Progenitor cell of endocrine pancreas (in vitro differentiated cells): ENCODE results near the gene PHF10. TPM values are rescaled to one million over a fixed set of nuclear protein-coding genes. Genes with fewer than 3 reads are reported as not detected.

Experiments
- DNase-seq: peaks from one replicate; pipeline ENCODE4 v3.0.0; 2021; ENCODE audit warnings: low spot score; ENCODE audit not compliant: unreplicated experiment
- H3K27ac Mint-ChIP-seq: 2 replicates; pipeline ENCODE4 v1.8.0; 2021; ENCODE audit warnings: mild to moderate bottlenecking, moderate library complexity, mixed read lengths
- H3K27me3 Mint-ChIP-seq: 2 replicates; pipeline ENCODE4 v1.8.0; 2021; ENCODE audit warnings: mixed read lengths
- H3K36me3 Mint-ChIP-seq: 2 replicates; pipeline ENCODE4 v1.8.0; 2022; ENCODE audit warnings: mixed read lengths; ENCODE audit not compliant: insufficient read depth
- H3K4me1 Mint-ChIP-seq: 2 replicates; pipeline ENCODE4 v1.8.0; 2021; ENCODE audit warnings: low read depth, mixed read lengths
- H3K4me3 Mint-ChIP-seq: 2 replicates; pipeline ENCODE4 v1.8.0; 2021; ENCODE audit warnings: low read depth, mild to moderate bottlenecking, moderate library complexity, mixed read lengths
- H3K9me3 Mint-ChIP-seq: 2 replicates; pipeline ENCODE4 v1.8.0; 2021; ENCODE audit warnings: low read depth, mixed read lengths
- total RNA-seq: library from RNA; stranded (reverse); gene quantifications from 2 replicates; pipeline ENCODE4 v1.2.1, GENCODE V29; 2021
- TF ChIP-seq, protein P1 (sequence below): fragments of 200-600 bp; sonication (generic); IDR thresholded peaks from one replicate; pipeline ENCODE4 v1.5.0; 2021; ENCODE audit warnings: antibody characterized with exemption, mild to moderate bottlenecking; ENCODE audit not compliant: unreplicated experiment

PHF10 gene
- total RNA-seq, 1 donor from 2014 or later = 105 TPM

DNA sequence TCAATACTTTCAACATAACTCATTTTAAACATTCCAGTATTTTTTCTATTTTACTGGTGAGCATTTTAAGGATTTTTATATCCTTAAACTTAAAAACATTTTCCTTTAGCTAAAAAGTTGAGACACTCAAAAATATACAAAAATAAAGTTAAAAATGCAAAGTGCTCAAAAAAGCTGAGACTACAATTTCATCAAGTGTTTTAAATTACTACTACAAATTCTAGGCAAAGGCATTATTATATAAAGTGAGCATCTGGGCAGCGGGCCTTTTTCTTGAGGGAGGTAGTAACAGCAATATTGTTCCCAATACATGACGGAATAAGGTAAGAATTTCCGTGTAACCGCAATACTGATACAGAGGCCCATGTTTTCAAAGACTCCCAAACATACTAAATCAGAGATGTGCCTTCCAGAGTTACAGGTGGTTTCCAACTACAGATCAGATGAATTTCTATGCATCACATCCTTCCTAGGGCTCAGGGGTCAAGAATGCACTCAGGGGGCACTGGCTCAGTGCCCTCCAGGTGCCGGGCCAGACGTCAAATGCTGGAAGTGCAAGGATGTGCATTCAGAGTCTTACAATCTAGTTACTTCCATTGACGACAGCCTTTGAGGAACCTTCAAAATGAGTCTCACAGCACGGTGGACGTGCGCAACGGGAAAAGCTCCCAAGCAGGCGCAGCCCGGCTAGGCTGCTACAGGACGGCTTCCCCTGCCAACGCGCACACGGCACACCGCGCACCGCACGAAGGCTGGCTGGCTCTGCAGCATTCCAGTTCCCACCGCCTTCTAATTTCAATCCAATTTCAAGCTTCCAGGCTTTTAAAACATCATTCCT is 1.7 kb downstream of the PHF10 start:
- peaks cover 38% of the 10 kb centered on the region for H3K4me1 Mint-ChIP-seq
- peaks cover 2% of the 10 kb centered on the region for H3K36me3 Mint-ChIP-seq
- H3K27me3 Mint-ChIP-seq = no peaks in the 10 kb centered on the region
- peak overlapping the region; percentile 94 for H3K27ac Mint-ChIP-seq
- no peaks in the 10 kb centered on the region for H3K9me3 Mint-ChIP-seq
- TF ChIP-seq, protein P1, sequence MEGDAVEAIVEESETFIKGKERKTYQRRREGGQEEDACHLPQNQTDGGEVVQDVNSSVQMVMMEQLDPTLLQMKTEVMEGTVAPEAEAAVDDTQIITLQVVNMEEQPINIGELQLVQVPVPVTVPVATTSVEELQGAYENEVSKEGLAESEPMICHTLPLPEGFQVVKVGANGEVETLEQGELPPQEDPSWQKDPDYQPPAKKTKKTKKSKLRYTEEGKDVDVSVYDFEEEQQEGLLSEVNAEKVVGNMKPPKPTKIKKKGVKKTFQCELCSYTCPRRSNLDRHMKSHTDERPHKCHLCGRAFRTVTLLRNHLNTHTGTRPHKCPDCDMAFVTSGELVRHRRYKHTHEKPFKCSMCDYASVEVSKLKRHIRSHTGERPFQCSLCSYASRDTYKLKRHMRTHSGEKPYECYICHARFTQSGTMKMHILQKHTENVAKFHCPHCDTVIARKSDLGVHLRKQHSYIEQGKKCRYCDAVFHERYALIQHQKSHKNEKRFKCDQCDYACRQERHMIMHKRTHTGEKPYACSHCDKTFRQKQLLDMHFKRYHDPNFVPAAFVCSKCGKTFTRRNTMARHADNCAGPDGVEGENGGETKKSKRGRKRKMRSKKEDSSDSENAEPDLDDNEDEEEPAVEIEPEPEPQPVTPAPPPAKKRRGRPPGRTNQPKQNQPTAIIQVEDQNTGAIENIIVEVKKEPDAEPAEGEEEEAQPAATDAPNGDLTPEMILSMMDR = no peak
- no peak for DNase-seq
- peak overlapping the region; percentile 88 for H3K4me3 Mint-ChIP-seq

DNA sequence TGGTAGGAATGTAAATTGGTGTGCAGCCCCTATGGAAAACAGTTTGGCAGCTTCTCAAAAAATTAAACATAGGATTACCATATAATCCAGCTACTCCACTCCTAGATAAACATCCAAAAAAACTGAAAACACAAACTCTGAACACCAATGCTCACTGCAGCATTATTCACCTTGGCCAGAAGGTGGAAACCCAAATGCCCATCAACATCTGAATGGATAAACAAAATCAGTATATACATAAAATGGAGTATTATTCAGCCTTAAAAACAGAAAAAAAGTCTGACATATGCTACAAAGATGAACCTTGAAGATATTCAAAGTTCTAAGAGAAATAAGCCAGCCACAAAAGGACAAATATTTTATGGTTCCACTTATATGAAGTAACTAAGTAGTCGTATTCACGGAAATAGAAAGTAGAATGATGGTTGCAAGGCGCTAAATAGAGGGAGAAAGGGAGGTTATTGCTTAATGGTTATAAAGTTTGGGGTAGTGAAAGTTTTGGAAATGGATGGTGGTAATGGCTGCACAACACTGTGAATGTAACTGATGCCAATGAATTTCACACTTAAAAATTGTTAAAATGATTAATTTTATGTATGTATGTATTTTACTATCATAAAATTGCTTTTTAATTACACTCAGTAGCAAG is 4.0 kb downstream of the PHF10 start:
- DNase-seq = no peak
- TF ChIP-seq, protein P1 = peak; percentile 42
- Mint-ChIP-seq H3K27ac (no peak overlapping the region), H3K36me3 (peaks cover 2% of the 10 kb centered on the region), H3K9me3 (no peaks in the 10 kb centered on the region), H3K27me3 (no peaks in the 10 kb centered on the region), H3K4me3 (no peak overlapping the region), H3K4me1 (peaks cover 19% of the 10 kb centered on the region)

DNA sequence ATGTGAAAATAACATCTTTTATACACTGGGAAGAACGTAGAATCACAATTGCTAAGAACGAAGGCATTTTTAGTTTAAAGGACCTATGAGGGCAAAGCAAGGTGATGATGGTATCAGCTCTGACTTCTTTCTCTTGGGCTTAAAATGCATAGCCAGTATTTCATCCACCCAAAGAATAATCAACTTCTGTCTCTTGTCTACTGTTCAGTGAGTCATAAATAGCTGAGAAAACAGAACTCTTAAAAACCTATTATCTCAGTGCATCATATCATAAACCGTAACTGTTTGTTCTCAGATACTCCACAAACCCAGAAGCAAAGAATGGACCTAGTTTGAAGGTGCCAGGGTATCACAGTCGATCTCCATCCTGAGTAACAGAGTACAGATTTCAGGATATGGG is 5.2 kb downstream of the PHF10 start:
- Mint-ChIP-seq H3K4me1 (peaks cover 15% of the 10 kb centered on the region), H3K27ac (no peak overlapping the region), H3K36me3 (peaks cover 6% of the 10 kb centered on the region), H3K9me3 (no peaks in the 10 kb centered on the region), H3K4me3 (no peak overlapping the region), H3K27me3 (no peaks in the 10 kb centered on the region)
- TF ChIP-seq, protein P1 = no peak
- no peak for DNase-seq

DNA sequence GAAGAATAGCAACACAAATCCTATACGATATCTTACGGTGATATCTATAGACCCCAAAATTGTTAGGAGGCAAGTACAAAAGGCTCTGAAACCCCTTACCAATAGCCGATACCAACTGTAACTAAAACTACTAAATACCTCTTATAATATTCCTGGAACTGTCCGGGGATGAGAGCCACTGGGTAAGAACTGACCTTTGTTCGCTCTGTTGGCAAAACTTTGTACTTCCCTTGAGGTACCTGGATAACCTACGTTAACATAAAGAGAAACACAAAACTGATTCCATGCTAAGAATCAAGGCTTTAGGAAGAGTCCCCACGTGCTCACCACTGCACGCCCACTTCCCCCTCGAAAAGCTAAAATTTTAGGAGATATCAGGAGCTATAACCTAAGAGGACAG is 9.7 kb downstream of the PHF10 start:
- no peaks in the 10 kb centered on the region for H3K27me3 Mint-ChIP-seq
- DNase-seq = no peak
- H3K4me1 Mint-ChIP-seq = no peaks in the 10 kb centered on the region
- no peak overlapping the region for H3K4me3 Mint-ChIP-seq
- H3K36me3 Mint-ChIP-seq = peaks cover 18% of the 10 kb centered on the region
- TF ChIP-seq, protein P1 = no peak
- H3K9me3 Mint-ChIP-seq = no peaks in the 10 kb centered on the region
- no peak overlapping the region for H3K27ac Mint-ChIP-seq

DNA sequence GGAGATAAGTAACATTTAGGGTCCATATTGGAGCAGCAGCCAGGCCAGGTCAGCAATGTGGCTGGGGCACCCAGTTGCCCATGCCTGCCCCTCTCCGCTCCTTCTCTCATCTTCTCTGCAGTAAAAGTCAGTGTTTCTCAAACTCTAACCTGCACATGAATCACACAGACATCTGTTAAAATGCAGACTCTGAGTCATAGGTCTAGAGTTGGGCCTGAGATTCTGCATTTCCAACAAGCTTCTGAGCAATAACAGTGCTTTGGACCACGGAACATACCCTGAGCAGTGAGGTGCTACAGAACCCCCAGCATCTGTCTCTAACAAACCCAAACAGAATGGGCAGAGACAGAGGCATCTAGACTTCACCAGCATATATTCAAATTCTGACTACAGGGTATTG is 10.1 kb downstream of the PHF10 start:
- TF ChIP-seq, protein P1 = no peak
- Mint-ChIP-seq H3K4me3 (no peak overlapping the region), H3K4me1 (no peaks in the 10 kb centered on the region), H3K36me3 (peaks cover 18% of the 10 kb centered on the region), H3K27ac (no peak overlapping the region), H3K27me3 (no peaks in the 10 kb centered on the region), H3K9me3 (no peaks in the 10 kb centered on the region)
- no peak for DNase-seq
